ENCODE data around the gene NLGN4X. TPM values are rescaled to one million over a fixed set of nuclear protein-coding genes. Genes with fewer than 3 reads are reported as not detected.
"Not testable (repeated sequence)": the region's sequence is repeated elsewhere in the genome, so short reads cannot be mapped to it uniquely, and the experiment has no call there.

Gene NLGN4X
- total RNA-seq, 1 donor from 2014 or later = not detected

DNA sequence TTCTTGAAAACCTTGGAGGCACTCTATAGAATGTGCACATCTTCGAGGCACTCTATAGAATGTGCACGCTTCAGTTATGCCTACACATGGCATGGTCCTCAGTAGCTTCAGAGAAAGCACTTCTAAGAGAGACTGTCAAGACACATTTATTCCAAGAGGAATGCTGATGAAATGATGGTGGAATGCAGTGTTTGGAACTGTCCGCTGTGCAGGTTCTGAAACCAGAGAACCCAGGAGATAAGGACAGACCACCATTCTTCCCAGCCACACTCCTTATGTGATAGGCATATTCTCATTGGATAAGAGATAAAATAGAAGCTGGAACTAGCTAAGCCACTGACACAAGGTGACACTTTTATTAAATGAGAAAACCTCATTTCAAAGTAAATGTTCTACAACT is 263.3 kb downstream of the NLGN4X start:
- Mint-ChIP-seq H3K27ac (no peak overlapping the region), H3K4me1 (ENCODE audit: low read depth) (no peaks in the 10 kb centered on the region), H3K4me3 (no peak overlapping the region), H3K9me3 (no peaks in the 10 kb centered on the region), H3K27me3 (ENCODE audit: insufficient read depth) (no peaks in the 10 kb centered on the region), H3K36me3 (ENCODE audit: low read depth) (no peaks in the 10 kb centered on the region)
- intact Hi-C loops (cut with micrococcal nuclease) = no loop called here
- DNase-seq (ENCODE audit: low spot score) = no peak

DNA sequence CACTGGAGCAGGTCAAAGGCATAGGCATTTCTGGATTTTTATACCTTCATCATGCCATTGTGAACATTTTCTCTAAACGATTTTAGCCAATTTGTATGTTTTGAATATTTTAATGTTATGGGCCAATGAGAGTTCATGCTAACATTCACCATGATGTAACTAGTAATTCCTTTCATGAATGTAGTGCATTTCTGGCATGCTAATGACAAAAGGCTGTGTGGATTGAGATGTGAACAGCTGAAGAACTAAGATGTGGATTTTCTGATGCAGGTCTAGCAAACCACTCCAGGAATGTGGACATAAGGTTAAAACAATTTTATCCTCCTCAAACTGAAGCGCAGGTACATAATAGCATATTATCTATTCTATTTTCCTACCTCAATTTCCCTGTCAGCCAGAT is 269.4 kb downstream of the NLGN4X start:
- DNase-seq (ENCODE audit: low spot score) = no peak
- Mint-ChIP-seq H3K4me3 (no peak overlapping the region), H3K4me1 (ENCODE audit: low read depth) (no peaks in the 10 kb centered on the region), H3K27me3 (ENCODE audit: insufficient read depth) (no peaks in the 10 kb centered on the region), H3K27ac (no peak overlapping the region), H3K36me3 (ENCODE audit: low read depth) (no peaks in the 10 kb centered on the region), H3K9me3 (no peaks in the 10 kb centered on the region)
- intact Hi-C loops (cut with micrococcal nuclease) = no loop called here

DNA sequence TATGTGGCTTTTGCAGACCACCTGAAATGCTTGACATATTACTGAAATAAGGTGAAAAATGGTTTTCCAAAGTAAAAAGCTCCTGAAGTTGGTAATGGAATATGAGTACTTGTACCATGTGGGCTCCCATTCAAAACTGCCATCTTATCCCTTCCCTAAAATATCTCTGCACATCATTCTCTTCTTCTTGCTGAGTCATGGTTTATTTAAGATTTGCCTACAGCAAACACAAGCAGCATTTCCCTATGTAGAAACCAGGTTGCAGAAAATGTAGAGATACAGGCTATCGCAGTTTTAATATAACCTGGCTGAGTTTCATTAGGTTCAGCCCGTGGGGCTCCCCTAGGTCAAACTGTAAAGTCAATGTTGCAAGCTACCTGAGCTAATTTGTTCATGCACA is 270.1 kb downstream of the NLGN4X start:
- no peak for DNase-seq (ENCODE audit: low spot score)
- no peaks in the 10 kb centered on the region for H3K9me3 Mint-ChIP-seq
- intact Hi-C loops (cut with micrococcal nuclease) = no loop called here
- H3K4me3 Mint-ChIP-seq = no peak overlapping the region
- no peaks in the 10 kb centered on the region for H3K27me3 Mint-ChIP-seq (ENCODE audit: insufficient read depth)
- no peak overlapping the region for H3K27ac Mint-ChIP-seq
- no peaks in the 10 kb centered on the region for H3K36me3 Mint-ChIP-seq (ENCODE audit: low read depth)
- H3K4me1 Mint-ChIP-seq (ENCODE audit: low read depth) = no peaks in the 10 kb centered on the region

DNA sequence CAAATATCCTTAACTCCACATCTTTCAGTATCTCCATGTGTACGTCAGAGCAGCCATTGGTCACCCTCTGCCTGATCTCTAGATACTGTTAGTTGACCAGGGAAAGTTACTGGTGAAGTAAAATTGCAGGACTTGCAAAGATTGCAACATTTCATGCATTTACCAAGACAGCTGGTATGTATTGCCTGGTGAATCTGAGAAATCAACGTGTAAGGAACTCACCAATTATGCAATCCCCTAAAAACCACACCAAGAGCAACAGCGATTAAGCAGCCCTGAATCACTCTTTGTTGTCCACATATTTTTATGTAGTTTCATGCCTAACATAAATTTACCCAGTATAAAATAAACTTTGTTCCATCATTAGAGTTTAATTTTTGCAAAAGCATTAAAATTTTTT is 271.2 kb downstream of the NLGN4X start:
- no peak overlapping the region for H3K4me3 Mint-ChIP-seq
- DNase-seq (ENCODE audit: low spot score) = no peak
- H3K27me3 Mint-ChIP-seq (ENCODE audit: insufficient read depth) = no peaks in the 10 kb centered on the region
- no peaks in the 10 kb centered on the region for H3K36me3 Mint-ChIP-seq (ENCODE audit: low read depth)
- no peak overlapping the region for H3K27ac Mint-ChIP-seq
- H3K4me1 Mint-ChIP-seq (ENCODE audit: low read depth) = no peaks in the 10 kb centered on the region
- no peaks in the 10 kb centered on the region for H3K9me3 Mint-ChIP-seq
- intact Hi-C loops (cut with micrococcal nuclease) = no loop called here

DNA sequence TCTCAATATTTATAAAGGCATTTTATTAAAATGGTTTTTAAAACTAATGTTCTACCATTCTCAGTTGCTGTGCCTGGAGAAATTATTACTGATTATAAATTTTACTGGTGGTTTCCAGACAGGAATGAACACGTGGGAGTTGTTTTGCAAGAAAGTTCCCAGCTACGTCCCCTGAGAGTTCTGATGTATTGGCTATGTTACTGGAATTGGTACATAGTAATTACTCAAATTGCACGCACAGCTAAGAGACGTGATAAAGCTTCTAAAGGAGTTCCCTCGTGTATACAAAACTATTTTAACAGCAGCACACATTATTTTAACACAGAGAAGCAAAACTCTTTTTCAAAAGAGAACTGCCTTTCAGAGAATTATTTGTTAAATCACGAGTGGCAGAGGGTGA is 292.2 kb downstream of the NLGN4X start:
- intact Hi-C loops (cut with micrococcal nuclease) = no loop called here
- no peak overlapping the region for H3K27ac Mint-ChIP-seq
- no peaks in the 10 kb centered on the region for H3K36me3 Mint-ChIP-seq (ENCODE audit: low read depth)

DNA sequence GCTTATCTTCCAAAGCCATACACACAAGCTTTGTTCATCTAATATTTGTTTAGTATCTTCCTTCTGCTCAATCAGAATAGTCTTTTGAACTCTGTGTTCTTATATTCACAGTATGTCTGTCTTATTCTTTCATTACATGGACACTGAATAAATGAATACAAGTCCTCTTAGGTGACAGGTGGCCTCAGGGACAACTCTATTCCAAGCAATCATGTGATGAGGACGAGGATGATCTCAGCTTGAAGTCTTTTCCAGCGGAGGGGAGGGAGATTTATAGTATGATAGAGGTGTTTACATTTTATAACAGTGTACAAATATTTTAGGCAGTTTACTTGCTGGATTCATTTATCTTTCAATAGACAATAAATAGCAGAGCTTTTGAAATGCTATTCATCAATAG is 300.4 kb downstream of the NLGN4X start:
- no peaks in the 10 kb centered on the region for H3K36me3 Mint-ChIP-seq (ENCODE audit: low read depth)
- H3K4me3 Mint-ChIP-seq = no peak overlapping the region
- no peaks in the 10 kb centered on the region for H3K27me3 Mint-ChIP-seq (ENCODE audit: insufficient read depth)
- H3K4me1 Mint-ChIP-seq (ENCODE audit: low read depth) = no peaks in the 10 kb centered on the region
- no peak overlapping the region for H3K27ac Mint-ChIP-seq
- DNase-seq (ENCODE audit: low spot score) = no peak
- intact Hi-C loops (cut with micrococcal nuclease) = no loop called here
- H3K9me3 Mint-ChIP-seq = no peaks in the 10 kb centered on the region

More for the DNA sequence above, 292.2 kb downstream of the NLGN4X start:
- Mint-ChIP-seq H3K4me3 (no peak overlapping the region), H3K4me1 (ENCODE audit: low read depth) (no peaks in the 10 kb centered on the region), H3K27me3 (ENCODE audit: insufficient read depth) (no peaks in the 10 kb centered on the region), H3K9me3 (no peaks in the 10 kb centered on the region)
- no peak for DNase-seq (ENCODE audit: low spot score)

DNA sequence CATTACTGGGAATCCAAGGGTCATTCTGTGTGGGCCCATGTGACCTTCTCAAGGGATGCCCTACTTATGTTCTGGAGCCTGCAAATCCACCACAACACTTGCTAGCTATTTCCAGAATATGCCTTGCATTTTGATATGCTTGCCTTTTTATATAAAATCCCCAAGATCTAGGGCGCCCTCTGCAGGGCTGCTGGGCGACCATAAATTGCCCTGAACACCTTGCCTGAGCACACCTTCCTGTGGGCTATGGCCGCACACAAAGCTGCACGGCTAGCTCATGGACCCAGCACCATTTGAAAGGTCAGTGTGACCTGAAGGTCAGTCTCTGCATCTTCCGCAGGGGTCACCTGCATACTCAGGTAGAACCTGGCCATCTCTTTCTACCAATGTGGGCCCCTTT is 311.7 kb downstream of the NLGN4X start:
- Mint-ChIP-seq H3K4me3 (no peak overlapping the region), H3K27me3 (ENCODE audit: insufficient read depth) (no peaks in the 10 kb centered on the region), H3K36me3 (ENCODE audit: low read depth) (no peaks in the 10 kb centered on the region), H3K27ac (no peak overlapping the region), H3K4me1 (ENCODE audit: low read depth) (no peaks in the 10 kb centered on the region), H3K9me3 (no peaks in the 10 kb centered on the region)
- DNase-seq (ENCODE audit: low spot score) = no peak
- intact Hi-C loops (cut with micrococcal nuclease) = no loop called here

DNA sequence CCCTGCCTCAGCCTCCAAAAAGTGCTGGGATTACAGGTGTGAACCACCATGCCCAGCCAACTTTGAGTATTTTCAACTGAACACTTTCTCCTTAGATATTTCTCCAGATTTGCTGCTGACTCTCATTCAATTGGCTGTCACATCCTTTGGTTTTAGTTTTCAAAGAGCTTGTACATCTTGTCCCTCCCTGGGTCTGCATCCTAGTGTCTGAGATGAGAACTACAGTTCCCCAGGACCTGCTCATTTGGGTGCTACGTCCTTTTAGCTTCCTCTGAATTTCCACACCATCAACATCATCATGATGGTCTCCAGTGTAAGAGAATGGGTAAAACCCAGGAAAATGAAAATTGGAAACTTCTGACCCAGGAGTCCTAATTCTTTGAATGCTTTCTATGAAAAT is 312.9 kb downstream of the NLGN4X start:
- Mint-ChIP-seq H3K27me3 (ENCODE audit: insufficient read depth) (no peaks in the 10 kb centered on the region), H3K4me3 (no peak overlapping the region), H3K27ac (no peak overlapping the region), H3K36me3 (ENCODE audit: low read depth) (no peaks in the 10 kb centered on the region), H3K4me1 (ENCODE audit: low read depth) (no peaks in the 10 kb centered on the region), H3K9me3 (no peaks in the 10 kb centered on the region)
- intact Hi-C loops (cut with micrococcal nuclease) = no loop called here
- no peak for DNase-seq (ENCODE audit: low spot score)

DNA sequence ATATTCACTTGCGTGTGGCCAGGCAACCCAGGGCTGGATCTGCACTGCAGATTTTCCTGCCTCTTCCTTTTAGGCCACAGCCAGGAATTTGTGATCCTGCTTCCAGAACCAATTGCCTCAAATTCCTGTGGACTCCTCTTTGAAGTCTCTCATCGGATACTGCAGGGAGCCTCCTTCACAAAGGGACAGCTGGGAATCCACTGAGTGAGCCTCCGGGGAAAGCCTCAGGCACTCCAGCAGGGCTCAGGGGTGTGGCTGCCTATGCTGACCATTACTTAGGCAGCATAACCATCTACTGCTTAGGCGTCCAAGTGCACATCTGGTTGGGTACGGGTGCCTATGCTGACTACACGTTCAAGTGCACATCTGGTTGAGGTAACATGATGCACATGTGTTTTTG is 321.5 kb downstream of the NLGN4X start:
- no peaks in the 10 kb centered on the region for H3K27me3 Mint-ChIP-seq (ENCODE audit: insufficient read depth)
- intact Hi-C loops (cut with micrococcal nuclease) = no loop called here
- H3K27ac Mint-ChIP-seq = no peak overlapping the region
- no peak for DNase-seq (ENCODE audit: low spot score)
- H3K4me3 Mint-ChIP-seq = no peak overlapping the region
- no peaks in the 10 kb centered on the region for H3K9me3 Mint-ChIP-seq
- no peaks in the 10 kb centered on the region for H3K36me3 Mint-ChIP-seq (ENCODE audit: low read depth)
- no peaks in the 10 kb centered on the region for H3K4me1 Mint-ChIP-seq (ENCODE audit: low read depth)

DNA sequence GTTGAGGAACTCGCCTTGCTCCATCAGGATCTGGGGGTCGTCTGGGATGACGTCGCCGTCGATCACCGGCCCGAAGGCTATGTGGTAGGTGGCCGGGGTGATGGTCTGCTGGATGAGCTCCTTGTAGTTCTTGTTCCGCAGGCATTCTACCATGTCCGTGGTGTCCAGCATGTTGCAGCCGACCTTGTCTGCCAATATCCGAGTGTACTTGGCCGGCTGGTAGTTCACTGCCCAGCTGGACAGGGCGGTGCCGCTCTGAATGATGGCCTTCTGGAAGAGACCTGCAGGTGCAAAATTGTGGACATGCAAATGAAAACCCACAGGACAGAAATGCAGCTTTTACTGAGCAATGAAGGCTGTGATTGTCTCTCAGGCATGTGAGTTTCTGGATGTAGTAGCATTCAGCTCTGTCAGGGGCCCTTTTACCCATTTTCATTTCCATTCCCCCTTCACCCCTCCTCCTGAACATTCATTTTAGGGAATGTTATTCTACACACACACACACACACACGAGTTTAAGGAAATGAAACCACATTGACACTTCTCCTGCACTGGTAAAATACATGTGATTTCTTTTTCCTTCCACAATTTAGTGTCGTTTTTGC is 325.0 kb downstream of the NLGN4X start:
- H3K36me3 Mint-ChIP-seq (ENCODE audit: low read depth); DNase-seq (ENCODE audit: low spot score); H3K4me1 Mint-ChIP-seq (ENCODE audit: low read depth); H3K4me3 Mint-ChIP-seq; intact Hi-C loops (cut with micrococcal nuclease); H3K27me3 Mint-ChIP-seq (ENCODE audit: insufficient read depth); H3K27ac Mint-ChIP-seq; H3K9me3 Mint-ChIP-seq: not testable (repeated sequence)

DNA sequence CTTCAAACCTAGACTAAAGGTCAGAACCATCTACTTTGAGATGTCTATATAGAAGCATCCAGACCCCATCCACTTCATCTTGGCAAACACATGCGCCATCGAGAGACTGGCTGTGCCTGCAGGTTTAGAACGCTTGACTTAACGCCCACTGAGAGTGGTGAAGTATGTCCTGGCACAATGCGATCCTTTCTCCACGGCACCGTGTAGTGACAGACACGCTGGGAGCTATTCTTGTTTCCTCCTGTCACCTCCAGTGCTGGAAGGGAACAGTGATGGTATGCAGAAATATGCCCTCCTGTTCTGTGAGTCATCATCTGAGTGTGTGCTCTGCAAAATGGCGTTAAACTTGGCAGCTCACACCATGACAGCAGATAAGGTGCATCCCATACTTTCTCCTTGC is 330.2 kb downstream of the NLGN4X start:
- DNase-seq (ENCODE audit: low spot score) = no peak
- Mint-ChIP-seq H3K4me3 (no peak overlapping the region), H3K36me3 (ENCODE audit: low read depth) (no peaks in the 10 kb centered on the region), H3K27me3 (ENCODE audit: insufficient read depth) (no peaks in the 10 kb centered on the region), H3K4me1 (ENCODE audit: low read depth) (no peaks in the 10 kb centered on the region), H3K27ac (no peak overlapping the region), H3K9me3 (no peaks in the 10 kb centered on the region)
- intact Hi-C loops (cut with micrococcal nuclease) = no loop called here

DNA sequence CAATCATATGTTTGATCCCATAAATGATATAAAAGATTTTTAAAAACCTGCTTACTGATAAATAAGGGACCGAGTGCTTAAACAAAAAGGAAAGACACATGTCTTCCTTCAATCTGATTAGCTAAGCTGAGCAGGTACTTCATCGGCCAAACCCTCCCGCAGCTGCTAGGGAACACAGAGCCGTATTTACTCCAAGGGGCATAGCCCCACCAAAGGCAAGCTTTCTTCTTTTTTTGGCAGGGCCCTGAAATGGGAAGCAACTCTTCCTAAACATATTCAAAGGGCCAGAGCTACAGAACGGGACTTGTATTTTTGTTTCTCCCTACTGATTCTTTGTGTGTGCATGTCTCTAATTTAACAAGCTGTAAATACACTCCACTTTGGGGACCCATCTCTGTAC is 337.3 kb downstream of the NLGN4X start:
- Mint-ChIP-seq H3K27ac (no peak overlapping the region), H3K4me3 (no peak overlapping the region), H3K36me3 (ENCODE audit: low read depth) (no peaks in the 10 kb centered on the region), H3K4me1 (ENCODE audit: low read depth) (no peaks in the 10 kb centered on the region), H3K27me3 (ENCODE audit: insufficient read depth) (no peaks in the 10 kb centered on the region), H3K9me3 (no peaks in the 10 kb centered on the region)
- intact Hi-C loops (cut with micrococcal nuclease) = no loop called here
- no peak for DNase-seq (ENCODE audit: low spot score)

DNA sequence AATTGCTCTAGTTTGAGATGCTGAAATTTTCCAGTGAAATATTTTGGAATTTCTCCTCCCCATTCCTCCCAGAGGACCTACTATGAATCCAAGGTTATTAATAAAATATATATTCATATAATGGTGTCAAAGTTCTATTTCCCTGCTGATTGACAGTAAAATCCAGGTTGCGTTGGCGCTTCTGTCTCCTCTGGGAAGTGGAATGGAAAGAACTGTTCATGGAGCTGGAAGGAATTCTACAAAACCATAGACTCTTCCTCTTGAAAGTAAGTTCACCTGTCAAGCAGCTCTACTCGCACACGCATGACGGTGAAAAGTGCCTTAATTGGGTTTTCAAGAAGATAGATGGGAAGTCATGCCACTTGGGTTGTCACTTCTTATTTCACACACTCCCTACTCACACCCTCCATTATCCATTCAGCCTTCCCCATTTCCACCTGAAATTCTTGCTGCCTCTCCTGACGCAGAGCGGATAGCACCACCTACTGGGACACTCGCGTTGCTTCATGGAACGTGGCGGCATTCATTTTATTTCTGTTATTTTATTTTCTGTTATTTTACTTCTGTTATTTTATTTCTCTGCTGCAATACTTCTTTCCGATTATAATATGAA is 351.6 kb downstream of the NLGN4X start:
- H3K27me3 Mint-ChIP-seq (ENCODE audit: insufficient read depth) = no peaks in the 10 kb centered on the region
- no peaks in the 10 kb centered on the region for H3K9me3 Mint-ChIP-seq
- no peak overlapping the region for H3K27ac Mint-ChIP-seq
- no peaks in the 10 kb centered on the region for H3K4me1 Mint-ChIP-seq (ENCODE audit: low read depth)
- intact Hi-C loops (cut with micrococcal nuclease) = no loop called here
- no peak overlapping the region for H3K4me3 Mint-ChIP-seq
- DNase-seq (ENCODE audit: low spot score) = no peak
- no peaks in the 10 kb centered on the region for H3K36me3 Mint-ChIP-seq (ENCODE audit: low read depth)

DNA sequence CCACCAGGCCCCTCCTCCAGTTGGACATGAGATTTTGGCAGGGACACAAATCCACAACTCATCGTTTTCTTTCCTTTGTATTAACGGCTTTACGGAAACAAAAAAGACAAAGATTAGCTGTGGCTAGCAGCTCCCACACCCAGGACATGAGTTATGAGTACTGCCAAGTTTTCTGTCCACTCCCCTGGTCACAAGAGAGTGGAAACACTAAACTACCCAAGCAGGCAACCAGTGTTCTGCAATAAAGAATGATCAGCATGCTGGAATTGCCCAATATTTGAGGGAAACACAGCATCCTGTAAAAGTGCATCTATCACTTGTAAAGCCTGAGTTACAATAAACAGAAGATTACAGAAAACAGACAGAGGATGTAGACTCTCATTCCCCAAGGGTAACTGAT is 358.4 kb downstream of the NLGN4X start:
- intact Hi-C loops (cut with micrococcal nuclease) = no loop called here
- DNase-seq (ENCODE audit: low spot score) = no peak
- Mint-ChIP-seq H3K27ac (no peak overlapping the region), H3K27me3 (ENCODE audit: insufficient read depth) (no peaks in the 10 kb centered on the region), H3K36me3 (ENCODE audit: low read depth) (no peaks in the 10 kb centered on the region), H3K4me3 (no peak overlapping the region), H3K4me1 (ENCODE audit: low read depth) (no peaks in the 10 kb centered on the region), H3K9me3 (peaks cover 4% of the 10 kb centered on the region)

All from activated T-helper 1 cell treated with anti-CD3 and anti-CD28 coated beads, Interleukin-12 subunit alpha, Interleukin-12 subunit beta, Interleukin-2, Interleukin-4 antibody, amounts not matched to agents 30 ng/mL and 10 ng/mL and 1 ng/mL, durations not matched to agents 14 hours and 24 hours and 36 hours (primary cell).